ENCODE results near the gene SGMS1. TPM values are rescaled to one million over a fixed set of nuclear protein-coding genes. Genes with fewer than 3 reads are reported as not detected.

The SGMS1 gene
- total and polyA plus RNA-seq, 4 experiments from 2014 or later: 10.0 to 33.0 (median 20.3) TPM

- Histone ChIP-seq H3K27me3 (ENCODE audit: insufficient read depth, low read length) (no peaks in the 10 kb centered on the region), H3K36me3 (ENCODE audit: insufficient read depth, low read length) (peaks cover 5% of the 10 kb centered on the region), H3K9me3 (ENCODE audit: control insufficient read depth in 1 of 2, low read length in 2 of 2) (no peaks in the 10 kb centered on the region), H3K4me1 (ENCODE audit: insufficient read depth, low read length) (peaks cover 19% of the 10 kb centered on the region), H3K4me3 (ENCODE audit: low read length in 2 of 2) (no peak overlapping the region), H3K27ac (ENCODE audit: low read depth, low read length) (no peak overlapping the region)
- DNase-seq: no peak
- intact Hi-C loops (cut with micrococcal nuclease): no loop called here
- POLR2A ChIA-PET (ENCODE audit: partially characterized antibody): no interaction called here
- H3K4me3 Mint-ChIP-seq: no peak overlapping the region
- H3K9me3 Mint-ChIP-seq: no peaks in the 10 kb centered on the region
- peak overlapping the region in 1 of 7 donors; percentile 30 for H3K27ac Mint-ChIP-seq
- peaks cover 31 to 43% (median 38%) of the 10 kb centered on the region in 4 donors for H3K4me1 Mint-ChIP-seq
- peaks cover 23 to 33% of the 10 kb centered on the region in 2 donors for H3K36me3 Mint-ChIP-seq
- CTCF ChIA-PET (ENCODE audit: partially characterized antibody): no interaction called here
- H3K27me3 Mint-ChIP-seq: no peaks in the 10 kb centered on the region
These were observed 287.6 kb downstream of the SGMS1 start for GRCh38 chr10:50336140-50336539.

GRCh38 chr10:50335397-50335796 is 288.4 kb downstream of the SGMS1 start:
- no peak for DNase-seq
- intact Hi-C loops (cut with micrococcal nuclease): no loop called here
- CTCF ChIA-PET (ENCODE audit: partially characterized antibody): no interaction called here
- no peaks in the 10 kb centered on the region for H3K27me3 Mint-ChIP-seq
- H3K9me3 ChIP-seq (ENCODE audit: control insufficient read depth in 1 of 2, low read length in 2 of 2): no peaks in the 10 kb centered on the region
- H3K9me3 Mint-ChIP-seq: no peaks in the 10 kb centered on the region
- POLR2A ChIA-PET (ENCODE audit: partially characterized antibody): no interaction called here
- no peak overlapping the region for H3K4me3 Mint-ChIP-seq
- H3K4me1 Mint-ChIP-seq: peaks cover 31 to 43% (median 38%) of the 10 kb centered on the region in 4 donors
- no peak overlapping the region for H3K27ac ChIP-seq (ENCODE audit: low read depth, low read length)
- no peak overlapping the region for H3K4me3 ChIP-seq (ENCODE audit: low read length in 2 of 2)
- H3K36me3 ChIP-seq (ENCODE audit: insufficient read depth, low read length): peaks cover 4% of the 10 kb centered on the region
- peaks cover 17 to 27% of the 10 kb centered on the region in 2 donors for H3K36me3 Mint-ChIP-seq
- H3K27ac Mint-ChIP-seq: no peak overlapping the region
- H3K27me3 ChIP-seq (ENCODE audit: insufficient read depth, low read length): no peaks in the 10 kb centered on the region
- H3K4me1 ChIP-seq (ENCODE audit: insufficient read depth, low read length): peaks cover 19% of the 10 kb centered on the region

GRCh38 chr10:50334273-50334672 is 289.5 kb downstream of the SGMS1 start:
- DNase-seq: no peak
- no peaks in the 10 kb centered on the region for H3K9me3 ChIP-seq (ENCODE audit: control insufficient read depth in 1 of 2, low read length in 2 of 2)
- H3K4me3 Mint-ChIP-seq: no peak overlapping the region
- CTCF ChIA-PET (ENCODE audit: partially characterized antibody): no interaction called here
- peaks cover 19% of the 10 kb centered on the region for H3K4me1 ChIP-seq (ENCODE audit: insufficient read depth, low read length)
- peak overlapping the region in 1 of 7 donors; percentile 15 for H3K27ac Mint-ChIP-seq
- H3K27ac ChIP-seq (ENCODE audit: low read depth, low read length): no peak overlapping the region
- H3K36me3 Mint-ChIP-seq: peaks cover 15 to 17% of the 10 kb centered on the region in 2 donors
- H3K27me3 Mint-ChIP-seq: no peaks in the 10 kb centered on the region
- H3K9me3 Mint-ChIP-seq: no peaks in the 10 kb centered on the region
- H3K27me3 ChIP-seq (ENCODE audit: insufficient read depth, low read length): no peaks in the 10 kb centered on the region
- intact Hi-C loops (cut with micrococcal nuclease): no loop called here
- H3K4me3 ChIP-seq (ENCODE audit: low read length in 2 of 2): no peak overlapping the region
- peaks cover 30 to 43% (median 38%) of the 10 kb centered on the region in 4 donors for H3K4me1 Mint-ChIP-seq
- POLR2A ChIA-PET (ENCODE audit: partially characterized antibody): no interaction called here
- no peaks in the 10 kb centered on the region for H3K36me3 ChIP-seq (ENCODE audit: insufficient read depth, low read length)

DNA sequence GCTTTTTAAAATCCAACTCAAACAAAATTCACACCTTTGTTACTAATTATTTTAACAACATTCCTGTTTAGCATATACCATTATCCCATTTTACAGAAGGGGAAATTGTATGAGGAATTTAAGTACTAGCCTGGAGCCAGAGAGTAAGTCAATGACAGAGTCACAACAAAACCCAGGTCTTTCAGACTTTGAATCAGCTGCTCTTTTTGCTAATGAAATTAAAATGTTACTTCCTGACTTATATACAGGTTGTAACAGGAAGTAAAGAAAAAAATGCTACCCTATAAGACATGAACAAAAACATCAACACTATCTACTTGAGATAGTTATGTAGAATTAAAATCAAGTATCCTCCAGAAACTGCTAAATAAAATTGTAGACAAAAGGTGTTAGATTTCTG is 289.9 kb downstream of the SGMS1 start:
- Mint-ChIP-seq H3K27ac (peak overlapping the region in 1 of 7 donors; percentile 15), H3K9me3 (no peaks in the 10 kb centered on the region), H3K4me1 (peaks cover 26 to 43% (median 36%) of the 10 kb centered on the region in 4 donors), H3K4me3 (no peak overlapping the region), H3K36me3 (peaks cover 13 to 16% of the 10 kb centered on the region in 2 donors), H3K27me3 (no peaks in the 10 kb centered on the region)
- H3K36me3 ChIP-seq (ENCODE audit: insufficient read depth, low read length): no peaks in the 10 kb centered on the region
- H3K4me3 ChIP-seq (ENCODE audit: low read length in 2 of 2): no peak overlapping the region
- no peak overlapping the region for H3K27ac ChIP-seq (ENCODE audit: low read depth, low read length)
- H3K27me3 ChIP-seq (ENCODE audit: insufficient read depth, low read length): no peaks in the 10 kb centered on the region
- ChIA-PET POLR2A (ENCODE audit: partially characterized antibody) (no interaction called here), CTCF (ENCODE audit: partially characterized antibody) (no interaction called here)
- H3K4me1 ChIP-seq (ENCODE audit: insufficient read depth, low read length): peaks cover 19% of the 10 kb centered on the region
- intact Hi-C loops (cut with micrococcal nuclease): no loop called here
- H3K9me3 ChIP-seq (ENCODE audit: control insufficient read depth in 1 of 2, low read length in 2 of 2): no peaks in the 10 kb centered on the region
- no peak for DNase-seq

- DNase-seq: no peak
- no peak overlapping the region for H3K27ac ChIP-seq (ENCODE audit: low read depth, low read length)
- Mint-ChIP-seq H3K36me3 (peaks cover 15 to 20% of the 10 kb centered on the region in 2 donors), H3K4me3 (peak overlapping the region in 1 of 8 donors; percentile 6), H3K27me3 (no peaks in the 10 kb centered on the region), H3K9me3 (no peaks in the 10 kb centered on the region), H3K4me1 (peaks cover 23 to 37% (median 30%) of the 10 kb centered on the region in 4 donors), H3K27ac (peak overlapping the region in 3 of 7 donors; percentile 4 to 44 (median 17))
- peaks cover 19% of the 10 kb centered on the region for H3K4me1 ChIP-seq (ENCODE audit: insufficient read depth, low read length)
- CTCF ChIA-PET (ENCODE audit: partially characterized antibody): interaction anchor here (1.3 kb wide), 1 partner anchor 18 kb away, joined by 3 read pairs; no protein-coding TSS in a partner anchor
- no peaks in the 10 kb centered on the region for H3K27me3 ChIP-seq (ENCODE audit: insufficient read depth, low read length)
- intact Hi-C loops (cut with micrococcal nuclease): no loop called here
- POLR2A ChIA-PET (ENCODE audit: partially characterized antibody): no interaction called here
- H3K4me3 ChIP-seq (ENCODE audit: low read length in 2 of 2): no peak overlapping the region
- no peaks in the 10 kb centered on the region for H3K9me3 ChIP-seq (ENCODE audit: control insufficient read depth in 1 of 2, low read length in 2 of 2)
- no peaks in the 10 kb centered on the region for H3K36me3 ChIP-seq (ENCODE audit: insufficient read depth, low read length)
These were observed 291.5 kb downstream of the SGMS1 start for GRCh38 chr10:50332108-50332842.

DNA sequence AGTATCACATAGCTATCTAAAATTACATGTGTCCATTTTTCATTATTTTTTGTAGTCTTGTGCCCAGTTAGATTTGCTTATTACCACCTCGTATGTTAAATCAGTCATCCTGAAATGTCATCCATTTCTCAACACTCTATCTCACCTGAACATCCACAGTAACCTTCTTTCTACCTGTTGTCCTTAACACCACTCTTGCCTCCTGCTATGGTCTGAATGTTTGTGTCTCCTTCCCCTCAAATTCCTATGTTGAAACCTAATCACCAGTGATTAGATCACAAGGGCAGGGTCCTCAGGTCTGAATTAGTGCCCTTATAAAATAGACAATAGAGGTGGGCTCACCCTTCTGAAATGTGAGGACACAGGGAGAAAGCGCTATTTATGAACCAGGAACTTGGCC is 292.3 kb downstream of the SGMS1 start:
- Mint-ChIP-seq H3K4me1 (peaks cover 22 to 43% (median 32%) of the 10 kb centered on the region in 4 donors), H3K36me3 (peaks cover 22 to 26% of the 10 kb centered on the region in 2 donors), H3K27me3 (no peaks in the 10 kb centered on the region), H3K27ac (peak overlapping the region in 1 of 7 donors; percentile 33), H3K9me3 (no peaks in the 10 kb centered on the region), H3K4me3 (no peak overlapping the region)
- intact Hi-C loops (cut with micrococcal nuclease): no loop called here
- Histone ChIP-seq H3K4me3 (ENCODE audit: low read length in 2 of 2) (no peak overlapping the region), H3K4me1 (ENCODE audit: insufficient read depth, low read length) (peaks cover 19% of the 10 kb centered on the region), H3K9me3 (ENCODE audit: control insufficient read depth in 1 of 2, low read length in 2 of 2) (no peaks in the 10 kb centered on the region), H3K27ac (ENCODE audit: low read depth, low read length) (no peak overlapping the region), H3K27me3 (ENCODE audit: insufficient read depth, low read length) (no peaks in the 10 kb centered on the region), H3K36me3 (ENCODE audit: insufficient read depth, low read length) (no peaks in the 10 kb centered on the region)
- CTCF ChIA-PET (ENCODE audit: partially characterized antibody): interaction anchor here (1.3 kb wide), 1 partner anchor 17 kb away, joined by 3 read pairs; no protein-coding TSS in a partner anchor
- POLR2A ChIA-PET (ENCODE audit: partially characterized antibody): no interaction called here
- no peak for DNase-seq

DNA sequence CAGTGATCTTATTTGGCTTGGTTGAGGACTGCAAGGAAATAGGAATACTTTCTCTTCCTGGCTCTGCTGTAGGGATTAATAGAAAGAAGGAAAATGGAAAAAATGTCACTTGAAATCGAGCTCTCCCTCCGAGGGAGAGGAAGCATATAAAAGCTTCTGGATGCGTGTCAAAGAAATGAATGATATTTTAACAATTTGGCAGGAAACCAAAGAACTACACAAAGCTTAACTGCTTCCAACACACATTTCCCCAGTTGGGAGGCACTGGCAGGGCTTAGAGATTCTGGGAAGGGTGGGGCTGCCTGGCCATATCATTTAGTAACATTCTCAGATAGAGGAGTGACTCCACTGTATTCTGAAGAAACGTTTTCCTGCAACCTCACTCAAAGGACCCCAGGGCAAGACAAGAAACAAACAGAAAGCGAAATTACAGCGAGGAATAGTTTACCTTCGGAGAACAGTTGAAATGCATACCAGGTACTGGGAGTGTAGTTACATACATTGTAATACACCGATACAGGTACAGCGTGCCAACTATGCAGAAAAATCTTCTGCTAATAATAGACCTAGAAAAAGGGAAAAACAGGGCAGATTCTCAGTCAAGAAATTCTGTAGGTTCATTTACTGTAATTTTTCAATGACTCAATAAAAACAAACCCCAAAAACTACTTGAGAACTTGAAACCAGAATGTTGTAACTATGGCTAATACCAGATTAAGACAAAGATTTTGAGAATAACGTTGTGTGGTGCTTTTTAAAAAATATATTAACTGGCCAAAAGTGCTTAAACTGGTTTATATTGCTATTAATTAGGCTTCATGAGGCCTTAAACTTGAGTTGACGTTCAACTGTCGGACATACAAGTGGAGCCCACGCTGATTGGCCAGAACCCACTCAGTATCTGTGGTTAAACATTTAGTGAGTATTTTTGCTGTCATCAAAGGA is 296.7 kb downstream of the SGMS1 start:
- H3K9me3 ChIP-seq (ENCODE audit: control insufficient read depth in 1 of 2, low read length in 2 of 2): no peaks in the 10 kb centered on the region
- ChIA-PET POLR2A (ENCODE audit: partially characterized antibody) (interaction anchor here (1.3 kb wide), 1 partner anchor 295 kb away, joined by 5 read pairs; no protein-coding TSS in a partner anchor), CTCF (ENCODE audit: partially characterized antibody) (no interaction called here)
- H3K36me3 Mint-ChIP-seq: peaks cover 33 to 40% of the 10 kb centered on the region in 2 donors
- peak overlapping the region in 1 of 7 donors; percentile 69 for H3K27ac Mint-ChIP-seq
- H3K4me1 Mint-ChIP-seq: peaks cover 6 to 17% (median 16%) of the 10 kb centered on the region in 4 donors
- no peaks in the 10 kb centered on the region for H3K4me1 ChIP-seq (ENCODE audit: insufficient read depth, low read length)
- H3K27ac ChIP-seq (ENCODE audit: low read depth, low read length): no peak overlapping the region
- intact Hi-C loops (cut with micrococcal nuclease): no loop called here
- no peaks in the 10 kb centered on the region for H3K27me3 Mint-ChIP-seq
- H3K4me3 Mint-ChIP-seq: peak overlapping the region in 1 of 8 donors; percentile 66
- H3K4me3 ChIP-seq (ENCODE audit: low read length in 2 of 2): no peak overlapping the region
- H3K9me3 Mint-ChIP-seq: no peaks in the 10 kb centered on the region
- no peaks in the 10 kb centered on the region for H3K36me3 ChIP-seq (ENCODE audit: insufficient read depth, low read length)
- H3K27me3 ChIP-seq (ENCODE audit: insufficient read depth, low read length): no peaks in the 10 kb centered on the region
- no peak for DNase-seq

All from CD4-positive, alpha-beta memory T cell (primary cell).